ENCODE measurements around the gene C9orf152.

- no peak for TF ChIP-seq CTCF (conservative IDR thresholded peaks at IDR 0.05 in 1 of 2, IDR thresholded peaks at IDR 0.05 in 1 of 2; ENCODE audit: low read depth in 1 of 2, low read length in 2 of 2)
- no peak for TF ChIP-seq EZH2 (IDR thresholded peaks at IDR 0.05; ENCODE audit: low read length, missing control alignments)
These were observed 16.6 kb upstream of the C9orf152 start for GRCh38 chr9:110224583-110224982.
